HG02763 (cell line): ENCODE results near the gene KRTAP13-4.

ENCODE experiments used
- ATAC-seq: cut with Tn5 transposase; IDR thresholded peaks from one replicate; pipeline ENCODE4 v1.9.1; 2021; ENCODE audit warnings: mild to moderate bottlenecking, moderate library complexity; ENCODE audit not compliant: unreplicated experiment

The KRTAP13-4 gene, protein sequence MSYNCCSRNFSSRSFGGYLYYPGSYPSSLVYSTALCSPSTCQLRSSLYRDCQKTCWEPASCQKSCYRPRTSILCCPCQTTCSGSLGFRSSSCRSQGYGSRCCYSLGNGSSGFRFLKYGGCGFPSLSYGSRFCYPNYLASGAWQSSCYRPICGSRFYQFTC

DNA sequence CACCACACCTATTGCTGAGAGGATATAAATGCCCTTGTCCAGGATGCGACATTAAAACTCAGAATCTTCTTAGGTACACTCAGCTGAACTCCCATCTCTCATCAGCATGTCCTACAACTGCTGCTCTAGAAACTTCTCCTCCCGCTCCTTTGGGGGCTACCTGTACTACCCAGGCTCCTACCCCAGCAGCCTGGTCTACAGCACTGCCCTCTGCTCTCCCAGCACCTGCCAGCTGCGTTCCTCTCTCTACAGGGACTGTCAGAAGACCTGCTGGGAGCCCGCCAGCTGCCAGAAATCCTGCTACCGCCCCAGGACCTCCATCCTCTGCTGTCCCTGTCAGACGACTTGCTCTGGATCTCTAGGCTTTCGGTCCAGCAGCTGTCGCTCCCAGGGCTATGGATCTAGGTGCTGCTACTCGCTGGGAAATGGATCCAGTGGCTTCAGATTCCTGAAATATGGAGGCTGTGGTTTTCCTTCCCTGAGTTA is at the start of gene KRTAP13-4:
Gene KRTAP13-4 (plus strand): TSS at position 51 of the 486 bp plus-strand sequence. CDS start 56 bp downstream, at position 107.
- ATAC-seq: no peak

- ATAC-seq: no peak
Observed at GRCh38 chr21:30382201-30382600, 47.8 kb upstream of the KRTAP13-4 start.

DNA sequence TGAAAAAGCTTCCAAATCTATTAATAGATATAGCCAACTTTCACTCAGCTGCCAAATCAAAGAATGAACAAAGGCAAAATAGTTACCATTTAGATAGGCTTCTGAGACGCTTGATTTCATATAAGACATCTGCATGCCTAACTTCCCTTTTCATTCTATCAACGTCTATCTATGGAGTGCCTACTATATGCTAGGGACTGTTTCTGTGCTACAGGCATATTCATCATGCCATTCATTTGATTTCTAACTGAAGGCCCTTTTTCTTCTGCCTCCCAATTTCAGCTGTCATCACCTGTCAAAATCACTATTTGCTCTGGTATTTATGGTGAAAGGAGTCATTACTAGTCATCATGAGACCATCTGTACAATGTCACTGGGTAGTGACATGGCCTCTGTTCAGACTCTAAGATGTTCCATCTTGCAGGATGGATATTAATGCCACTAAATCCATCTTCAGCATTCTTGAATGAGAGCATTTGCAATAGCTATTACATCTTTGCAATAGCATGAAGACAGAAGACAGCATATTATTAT is 38.5 kb upstream of the KRTAP13-4 start:
- no peak for ATAC-seq

DNA sequence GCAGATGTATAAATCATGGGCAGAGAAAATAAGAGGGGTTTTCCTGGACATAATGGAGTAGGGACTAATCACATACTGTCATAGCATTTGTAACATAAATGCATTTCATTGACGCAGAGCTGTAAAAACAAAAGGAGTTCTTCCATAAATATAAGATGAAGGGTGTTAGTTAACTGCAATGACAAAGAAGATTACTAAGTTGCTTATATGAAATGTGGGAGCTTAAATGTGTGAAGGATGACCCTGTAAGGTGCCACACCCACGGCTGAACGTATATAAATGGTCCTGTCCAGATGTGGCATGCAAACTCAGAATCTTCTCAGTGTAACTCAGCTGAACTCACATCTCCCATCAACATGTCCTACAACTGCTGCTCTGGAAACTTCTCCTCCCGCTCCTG is 34.3 kb upstream of the KRTAP13-4 start, which contains the start of gene KRTAP13-1:
Gene KRTAP13-1 (plus strand): TSS at position 301 of the 400 bp plus-strand sequence. CDS start 56 bp downstream, at position 357.
- ATAC-seq: no peak

DNA sequence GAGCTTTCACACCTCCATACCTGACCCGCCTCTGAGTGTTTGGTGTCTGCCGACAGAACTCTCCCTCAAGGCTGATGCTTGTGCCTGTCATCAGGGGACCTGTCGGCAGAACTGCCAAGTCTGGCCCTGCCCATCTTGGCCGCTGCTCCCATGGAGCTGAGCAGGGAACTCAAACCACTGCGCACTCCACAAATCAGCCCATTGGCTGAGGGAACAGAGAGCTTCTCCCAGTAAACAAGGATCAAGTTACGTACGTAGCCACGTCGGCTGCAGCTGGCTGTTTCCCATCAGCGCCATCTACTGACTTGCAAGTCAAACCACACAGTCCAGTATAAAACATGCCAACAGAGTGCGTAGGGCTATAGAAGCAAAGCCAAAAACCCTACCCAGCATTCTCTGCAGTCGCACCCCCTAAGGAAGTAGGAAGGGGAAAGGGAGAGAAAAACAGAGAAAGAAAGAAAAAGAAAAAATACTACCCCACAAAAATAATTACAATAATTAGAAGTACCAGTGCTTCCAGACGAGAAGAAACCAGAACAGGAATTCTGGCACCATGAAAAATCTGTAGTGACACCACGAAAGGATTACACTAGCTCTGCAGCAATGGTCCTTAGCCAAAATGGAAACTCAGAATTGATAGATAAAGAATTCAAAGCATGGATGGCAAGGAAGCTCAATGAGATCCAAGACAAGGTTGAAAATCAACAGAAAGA is 21.1 kb upstream of the KRTAP13-4 start:
- no peak for ATAC-seq

DNA sequence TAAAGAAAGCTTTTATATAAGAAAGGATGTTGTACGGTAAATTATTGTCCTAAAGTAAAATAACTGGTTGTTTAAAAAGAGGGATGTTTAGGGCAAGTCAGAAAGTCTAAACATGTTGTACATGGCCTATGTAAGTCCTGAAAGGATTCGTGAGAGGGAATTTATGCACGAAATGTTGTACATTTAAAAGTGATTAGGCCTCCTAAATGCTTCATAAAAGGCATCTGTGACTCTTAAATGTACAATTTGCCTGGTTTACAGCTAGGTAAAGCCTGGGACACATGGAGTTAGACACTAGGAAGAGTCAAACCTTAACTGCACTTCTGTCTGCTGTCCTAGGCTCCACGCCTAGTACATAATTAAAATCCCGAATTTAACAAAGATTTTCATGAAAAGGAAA is 14.0 kb upstream of the KRTAP13-4 start:
- ATAC-seq: no peak

DNA sequence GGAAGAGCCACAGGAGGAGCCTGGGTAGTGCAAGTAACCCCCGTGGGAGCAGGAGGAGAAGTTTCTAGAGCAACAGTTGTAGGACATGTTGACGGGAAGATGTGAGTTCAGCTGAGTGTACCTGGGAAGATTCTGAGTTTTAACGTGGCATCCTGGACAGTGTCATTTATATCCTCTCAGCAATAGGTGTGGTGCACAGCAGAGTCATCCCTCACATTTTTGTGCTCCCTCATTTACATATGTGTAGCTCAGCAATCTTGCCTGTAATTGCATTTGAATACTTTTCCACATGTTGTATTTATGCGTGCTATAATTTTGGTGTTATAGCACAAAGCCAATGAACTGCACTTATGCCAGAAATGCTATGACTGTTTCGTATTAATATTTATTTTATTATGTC is 4.2 kb upstream of the KRTAP13-4 start, which contains the start of gene KRTAP13-3:
Gene KRTAP13-3 (minus strand): TSS at position 101 of the 400 bp plus-strand sequence. CDS start 14 bp downstream, at position 87.
- ATAC-seq: no peak

DNA sequence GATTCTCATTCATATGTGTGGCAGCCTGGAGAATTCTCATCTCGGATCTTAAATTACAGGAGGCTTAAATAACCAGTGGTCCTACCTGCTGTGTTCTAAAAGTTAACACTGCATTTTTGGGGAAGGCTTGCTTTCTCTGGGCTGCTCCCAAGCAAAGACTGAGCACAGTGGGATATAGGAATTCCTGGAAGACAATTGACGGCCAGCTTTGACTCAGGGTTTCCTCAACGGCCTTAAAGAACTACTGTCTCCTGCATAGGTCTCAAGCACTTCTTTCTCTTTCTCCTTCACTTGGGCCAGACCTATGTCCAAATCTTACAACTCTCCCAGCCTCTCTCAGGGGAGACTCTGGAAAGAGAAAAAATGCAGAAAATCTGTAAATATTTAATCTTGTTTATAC is 3.3 kb upstream of the KRTAP13-4 start:
- ATAC-seq: no peak

DNA sequence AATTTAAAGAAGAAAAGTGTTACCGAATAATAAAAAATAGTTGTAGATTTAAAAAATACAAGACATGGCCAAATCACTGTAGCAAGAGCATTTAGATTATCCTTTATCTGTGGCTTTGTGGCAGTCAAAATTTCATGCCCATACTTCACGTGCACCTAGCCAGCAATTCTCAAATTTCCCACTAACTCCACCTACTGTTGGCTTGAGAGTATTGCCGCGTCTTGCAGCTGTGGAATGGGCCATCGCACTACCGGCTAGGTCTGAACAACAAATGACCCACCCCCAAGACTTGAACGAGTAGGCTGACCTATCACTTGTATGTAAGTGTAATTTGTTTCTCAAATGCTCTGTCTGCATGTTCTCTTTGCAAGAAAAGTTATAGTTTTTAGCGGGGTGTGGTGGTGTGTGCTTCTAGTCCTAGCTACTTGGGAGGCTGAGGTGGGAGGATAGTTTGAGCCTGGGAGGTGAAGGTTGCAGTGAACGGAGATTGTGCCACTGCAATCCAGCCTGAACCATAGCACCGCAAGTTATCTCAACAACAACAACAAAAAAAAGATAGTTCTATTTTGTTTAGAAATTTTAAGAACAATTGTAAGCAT is 4.1 kb downstream of the KRTAP13-4 start:
- ATAC-seq: no peak

GRCh38 chr21:30437010-30437565 is 7.1 kb downstream of the KRTAP13-4 start:
- ATAC-seq: no peak

DNA sequence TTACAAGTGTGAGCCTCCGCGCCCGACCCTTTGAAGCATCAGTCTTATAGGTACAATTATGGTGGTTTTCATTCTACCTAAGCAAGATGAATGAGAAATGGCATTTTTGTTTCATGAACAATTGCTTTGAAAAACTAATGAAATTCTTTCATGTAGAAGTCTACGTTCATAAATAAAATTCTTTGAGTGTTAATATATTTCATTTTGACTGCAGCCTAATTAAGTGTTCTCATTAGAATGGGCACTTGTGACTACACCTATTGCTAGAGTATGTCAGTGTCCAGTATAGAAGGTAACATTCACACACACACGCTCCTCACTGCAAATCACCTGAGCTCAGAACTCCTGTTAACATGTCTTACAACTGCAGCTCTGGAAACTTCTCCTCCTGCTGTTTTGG is 10.0 kb downstream of the KRTAP13-4 start, which contains the start of gene KRTAP15-1:
Gene KRTAP15-1 (plus strand): TSS at position 301 of the 400 bp plus-strand sequence. CDS start 53 bp downstream, at position 354.
- no peak for ATAC-seq

- ATAC-seq: no peak
Observed at GRCh38 chr21:30443226-30443625, 13.2 kb downstream of the KRTAP13-4 start.

GRCh38 chr21:30444204-30444603 is 14.2 kb downstream of the KRTAP13-4 start:
- ATAC-seq: no peak

DNA sequence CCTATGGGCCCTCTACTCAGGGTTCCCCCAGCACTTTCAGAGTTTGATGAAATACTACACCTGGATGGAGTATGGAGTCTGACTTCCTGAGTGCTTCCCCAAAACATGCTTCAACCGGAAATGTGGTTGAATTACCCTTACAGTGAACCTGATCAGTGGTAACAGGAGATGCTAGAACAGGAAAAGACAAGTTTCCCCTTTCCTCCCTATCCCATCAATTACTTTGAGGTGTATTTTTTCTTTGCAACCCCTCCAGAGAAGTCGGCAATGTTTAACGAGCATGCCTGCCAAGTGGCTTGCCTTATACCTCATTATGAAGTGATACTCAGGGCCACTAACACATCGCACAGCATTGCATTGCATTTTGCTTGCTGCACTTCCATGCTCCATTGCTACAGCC is 17.0 kb downstream of the KRTAP13-4 start:
- no peak for ATAC-seq

GRCh38 chr21:30448514-30448913 is 18.5 kb downstream of the KRTAP13-4 start:
- ATAC-seq: no peak

GRCh38 chr21:30463713-30464112 is 33.7 kb downstream of the KRTAP13-4 start:
- ATAC-seq: no peak

DNA sequence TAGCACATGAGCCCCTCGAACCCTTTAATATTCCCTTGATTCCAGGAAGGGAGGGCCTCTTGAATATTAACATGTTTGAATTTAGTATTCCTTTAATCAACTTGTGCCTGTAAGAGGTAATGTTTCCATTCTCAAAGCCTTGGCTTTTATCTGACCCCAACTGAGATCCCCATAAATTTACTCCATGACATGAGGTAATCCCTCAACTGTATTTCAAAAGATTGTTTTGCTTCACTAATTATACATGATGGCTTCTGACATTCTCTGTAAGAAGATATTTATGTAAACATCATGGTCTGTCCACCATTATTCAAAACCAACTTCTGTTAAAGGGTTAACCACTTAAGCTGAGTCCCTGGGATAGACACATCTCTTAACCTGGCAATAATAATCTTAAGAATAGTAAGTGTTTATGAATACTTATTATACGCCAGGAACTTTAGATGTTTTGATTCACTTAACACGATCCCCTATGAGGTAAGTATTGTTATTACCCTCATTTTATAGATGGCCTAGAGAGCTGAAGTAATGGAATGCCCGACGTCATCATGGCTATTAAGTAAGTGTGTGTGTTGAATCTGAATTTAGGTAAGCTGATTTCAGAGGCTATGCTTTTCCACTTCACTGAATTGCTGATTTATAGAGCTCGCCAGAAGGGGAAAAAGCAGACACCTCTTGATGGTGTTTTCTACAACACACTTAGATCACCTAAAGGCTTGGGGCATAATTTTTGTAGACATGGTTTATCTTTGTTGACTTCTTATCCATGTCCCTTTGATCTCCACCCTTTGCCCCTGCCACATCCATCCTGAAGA is 39.1 kb downstream of the KRTAP13-4 start:
- ATAC-seq: no peak

DNA sequence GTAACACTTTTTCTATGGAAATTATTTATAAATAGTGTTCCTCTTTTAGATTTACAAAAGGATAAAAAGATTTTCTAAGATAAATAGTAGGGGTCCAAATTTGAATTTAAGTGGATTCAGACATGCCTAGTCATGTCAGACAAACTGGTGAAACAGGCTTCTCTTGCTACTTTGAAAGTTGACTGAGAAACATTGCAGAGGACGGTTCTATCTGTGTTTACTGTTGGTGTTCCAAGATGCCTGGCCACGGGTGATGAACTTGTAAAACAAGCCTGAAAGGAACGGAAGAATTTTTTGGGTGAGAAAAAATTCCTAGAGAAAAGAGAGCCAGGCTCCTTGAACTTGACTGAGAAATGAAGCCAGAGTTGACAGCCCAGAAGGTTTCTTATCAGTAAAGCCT is 48.0 kb downstream of the KRTAP13-4 start:
- ATAC-seq: no peak

DNA sequence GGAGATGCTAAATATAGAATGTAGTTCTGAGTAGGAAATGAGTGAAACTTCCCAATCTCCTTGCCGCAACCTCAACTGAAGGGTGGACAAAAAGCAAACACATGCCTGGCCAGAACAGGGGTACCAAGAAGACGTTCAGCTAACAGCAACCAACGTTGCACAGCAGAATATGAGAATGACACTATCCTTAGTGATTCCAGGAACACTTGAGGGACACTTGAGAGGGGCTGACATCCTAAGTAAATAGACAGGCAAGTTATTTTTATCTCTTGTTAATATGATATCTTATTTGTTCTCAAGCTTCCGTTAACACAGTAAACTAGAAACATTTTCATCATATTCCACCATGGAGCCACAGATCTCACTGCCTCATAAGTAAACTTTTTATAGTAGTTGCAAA is 49.2 kb downstream of the KRTAP13-4 start:
- no peak for ATAC-seq

DNA sequence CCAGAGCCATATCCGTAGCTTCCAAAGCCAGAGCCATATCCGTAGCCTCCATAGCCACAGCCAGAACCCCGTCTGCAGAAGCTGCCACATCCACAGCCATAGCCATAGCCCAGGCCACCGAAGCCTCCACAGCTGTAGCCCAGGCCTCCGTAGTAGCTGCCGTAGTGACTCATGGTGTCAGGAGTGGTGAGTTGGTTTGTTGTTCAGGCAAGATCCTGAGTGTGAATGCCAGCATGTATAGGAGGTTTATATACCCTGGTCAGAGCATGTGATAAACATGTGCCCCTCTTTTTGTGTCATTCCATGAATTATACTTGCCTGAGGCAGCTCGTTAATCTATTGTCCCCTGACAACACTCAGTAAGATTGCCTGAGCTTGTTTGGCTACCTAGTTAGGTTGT is 50.1 kb downstream of the KRTAP13-4 start, which contains the start of gene KRTAP19-1:
Gene KRTAP19-1 (minus strand): TSS at position 223 of the 400 bp plus-strand sequence. CDS start 50 bp downstream, at position 173.
- ATAC-seq: no peak
